Cerebellar cortex (tissue), 1 donor: ENCODE data around the gene HOXA11.

Experiments used
- DNase-seq: peaks from one replicate; pipeline ENCODE4 v3.0.0-alpha.2; 2015; ENCODE audit warnings: low spot score

The HOXA11 gene

DNA sequence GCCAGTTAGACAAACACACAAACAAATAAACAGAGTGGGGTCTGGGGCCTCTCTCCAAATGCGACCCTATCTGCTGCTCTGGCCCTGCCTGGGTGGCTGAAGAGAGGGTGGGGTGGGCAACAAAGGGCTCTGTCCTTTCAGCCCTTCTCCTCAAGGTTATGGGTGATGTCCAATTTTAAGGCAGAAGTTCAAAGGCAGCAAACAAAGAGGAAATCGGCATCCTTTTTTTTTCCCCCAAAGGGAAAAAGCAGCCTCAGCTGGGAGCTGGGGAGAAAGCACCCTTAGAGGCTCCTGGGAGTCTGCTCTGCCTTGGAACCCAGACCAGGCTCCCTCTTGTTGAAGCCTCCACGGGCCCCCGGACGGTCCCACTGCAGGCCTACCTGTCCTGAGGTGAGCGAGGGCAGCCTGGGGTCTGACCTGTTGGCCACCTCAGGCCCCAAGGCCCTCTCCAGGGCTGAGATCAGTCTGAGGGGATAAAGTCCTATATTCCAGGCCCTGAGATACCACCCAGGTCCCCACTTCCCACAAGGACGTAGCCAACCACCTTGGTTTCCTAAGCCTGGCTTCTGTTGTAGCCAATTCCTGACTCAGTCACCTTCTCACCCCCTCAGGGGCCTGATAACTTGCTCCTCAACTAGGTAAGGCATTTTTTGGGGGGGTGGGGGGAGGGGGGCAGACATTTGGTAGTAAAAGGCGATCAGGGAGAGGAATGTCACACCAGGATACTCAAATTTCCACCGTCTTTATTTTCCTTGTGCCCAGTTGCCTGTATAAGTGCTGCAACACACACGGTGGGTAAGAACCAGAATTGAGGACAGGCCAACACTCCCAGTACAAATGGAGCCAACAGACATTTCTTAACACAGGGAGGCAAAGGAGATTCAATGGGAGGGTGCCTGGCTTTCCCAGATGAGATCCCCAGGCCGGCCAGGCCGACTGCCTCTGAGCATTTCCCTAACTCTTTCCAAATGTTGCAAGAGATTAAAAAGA is 4.3 kb downstream of the HOXA11 start:
- DNase-seq: no peak

DNA sequence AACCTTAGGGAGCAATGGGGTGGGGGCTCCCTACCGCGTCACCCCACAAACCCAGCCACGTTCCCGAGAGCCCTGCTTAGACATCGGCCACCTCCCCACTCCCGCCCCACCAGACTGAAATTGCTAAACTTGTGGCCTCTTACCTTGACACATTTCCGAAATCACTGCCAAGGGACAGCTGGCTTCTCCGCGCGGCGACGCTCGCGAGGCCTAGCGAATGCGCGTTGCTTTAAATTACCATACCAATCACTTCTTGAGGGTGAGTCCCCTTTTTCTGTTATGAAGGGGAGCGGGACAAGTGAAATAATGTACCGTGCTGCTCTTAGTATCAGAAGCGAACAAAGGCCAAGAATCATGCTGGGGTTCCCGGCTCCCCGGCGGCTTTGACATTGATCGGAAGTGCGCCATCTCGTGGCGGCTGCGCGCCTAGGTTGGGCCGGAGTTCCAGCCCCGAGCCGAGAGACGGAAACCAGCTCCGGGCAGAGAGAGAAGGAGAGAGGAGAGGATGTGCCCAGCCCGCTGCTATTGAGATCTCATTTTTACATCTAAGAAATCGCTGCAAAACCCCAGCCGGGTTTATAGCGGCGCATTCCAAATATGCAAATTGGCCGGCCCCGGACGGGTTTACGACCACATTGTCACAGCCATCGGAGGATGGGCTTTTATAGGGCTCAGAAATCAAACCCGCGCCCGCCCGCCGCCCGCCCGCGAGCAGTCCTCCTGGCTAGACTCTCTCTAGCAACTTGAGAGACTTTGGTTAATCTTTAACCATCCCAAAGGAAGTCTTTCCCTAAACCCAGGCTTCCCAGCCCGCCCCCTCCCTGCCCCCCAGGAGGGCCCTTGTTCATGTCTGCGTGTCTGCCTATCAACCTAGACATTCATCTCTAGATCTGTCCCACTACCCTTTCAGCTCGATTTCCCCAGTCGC is 5.3 kb downstream of the HOXA11 start:
- peak; percentile 63 for DNase-seq

DNA sequence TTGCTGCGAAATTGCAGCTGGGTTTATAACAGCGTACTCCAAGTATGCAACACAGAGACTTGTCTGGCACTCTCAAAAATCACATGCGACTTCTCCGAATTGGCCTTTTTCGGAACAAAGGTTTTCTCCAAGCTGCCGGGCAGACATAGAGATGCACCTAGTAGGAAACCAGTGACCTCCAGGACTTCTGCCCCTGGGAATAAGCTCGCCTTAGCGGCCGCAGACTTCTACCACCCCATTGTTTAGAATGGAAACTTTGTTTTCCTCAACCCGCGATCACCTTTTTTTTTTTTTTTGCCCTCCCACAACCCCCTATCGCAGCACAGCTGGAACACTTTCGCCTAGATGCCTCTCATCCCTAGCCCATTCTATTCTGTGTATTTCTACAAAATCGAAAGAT is 6.0 kb downstream of the HOXA11 start:
- no peak for DNase-seq

DNA sequence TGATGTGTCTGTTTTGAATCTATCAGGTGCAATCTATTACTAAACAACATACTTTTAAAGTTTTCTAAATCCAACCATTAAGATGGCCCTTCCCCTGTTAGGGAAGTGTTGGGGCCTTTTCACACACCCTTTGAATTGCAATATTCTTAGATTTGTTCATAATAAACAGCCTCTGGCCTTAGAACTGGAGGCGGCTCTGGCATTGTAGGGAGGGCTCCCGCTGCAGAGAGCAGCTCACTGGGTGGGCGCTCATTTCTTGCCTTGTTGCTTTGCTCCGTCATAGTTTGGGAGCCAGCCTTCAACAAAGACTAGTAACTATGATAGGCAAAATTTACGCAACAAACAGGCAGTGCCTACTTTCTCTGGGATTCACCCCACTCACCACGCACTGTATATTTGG is 6.7 kb downstream of the HOXA11 start:
- DNase-seq: no peak

DNA sequence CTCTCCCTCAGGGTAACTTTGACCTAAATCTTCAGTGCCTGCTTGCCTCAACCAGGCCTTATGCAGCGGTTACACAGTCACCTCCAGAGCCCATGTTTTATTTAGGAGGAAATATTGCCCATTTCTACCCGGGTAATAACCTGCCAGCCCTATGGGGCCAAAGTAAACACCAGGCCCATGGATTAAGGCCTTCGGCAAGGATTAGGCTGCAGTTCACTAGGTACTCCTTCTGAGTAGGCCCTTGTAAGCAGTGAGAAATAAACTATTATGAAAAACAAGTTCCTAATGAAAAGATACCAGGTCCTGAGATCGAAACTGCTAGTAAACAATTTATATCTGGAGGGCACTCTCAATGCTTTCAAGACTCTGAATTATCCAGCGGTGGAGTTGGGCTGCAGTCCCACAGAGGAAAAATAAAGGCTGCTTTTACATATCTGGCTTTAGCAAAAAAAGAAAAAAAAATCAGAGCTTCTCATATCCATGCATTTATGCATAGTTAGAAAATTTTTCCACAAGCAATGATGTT is 7.2 kb downstream of the HOXA11 start:
- no peak for DNase-seq

DNA sequence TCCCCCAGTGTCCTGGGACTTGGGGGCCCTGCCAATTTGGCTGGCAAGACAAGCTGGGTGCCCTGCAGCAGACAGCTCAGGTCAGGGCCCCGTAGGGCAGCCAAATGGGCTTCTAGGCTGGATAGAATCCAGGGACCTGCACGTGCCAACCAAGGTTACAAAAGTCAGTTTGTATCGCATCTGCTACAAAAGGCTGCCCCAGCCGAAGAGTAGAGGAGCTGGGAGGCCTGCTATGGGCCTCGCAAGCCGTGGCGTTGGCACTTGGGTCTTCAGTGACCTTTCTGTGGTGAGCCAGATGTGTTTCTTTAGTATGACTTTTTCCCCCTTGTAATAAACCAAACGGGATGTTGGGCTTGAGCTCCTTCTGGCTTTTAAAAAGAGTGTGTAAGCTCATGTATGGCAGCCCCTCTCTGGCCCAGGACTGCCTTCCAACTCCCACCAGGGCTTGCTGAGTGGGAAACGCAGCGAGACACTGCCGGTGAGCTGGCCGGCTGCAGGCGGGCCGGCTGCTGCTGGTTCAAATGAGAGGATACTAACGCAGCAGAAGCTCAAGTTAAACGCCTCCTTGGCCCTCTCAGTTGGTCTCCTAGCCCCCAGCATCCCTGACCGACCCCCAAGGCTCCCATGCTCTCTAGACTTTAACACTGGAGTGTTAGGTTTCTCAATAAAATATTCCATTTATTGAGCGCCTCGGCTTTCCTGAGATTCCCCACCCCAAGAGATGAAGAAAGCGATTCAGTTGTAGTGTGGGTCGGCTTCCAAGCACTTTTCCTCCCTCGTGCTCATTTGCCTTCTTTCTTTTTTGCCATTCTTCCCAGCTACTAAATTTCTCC is 7.9 kb downstream of the HOXA11 start:
- no peak for DNase-seq

DNA sequence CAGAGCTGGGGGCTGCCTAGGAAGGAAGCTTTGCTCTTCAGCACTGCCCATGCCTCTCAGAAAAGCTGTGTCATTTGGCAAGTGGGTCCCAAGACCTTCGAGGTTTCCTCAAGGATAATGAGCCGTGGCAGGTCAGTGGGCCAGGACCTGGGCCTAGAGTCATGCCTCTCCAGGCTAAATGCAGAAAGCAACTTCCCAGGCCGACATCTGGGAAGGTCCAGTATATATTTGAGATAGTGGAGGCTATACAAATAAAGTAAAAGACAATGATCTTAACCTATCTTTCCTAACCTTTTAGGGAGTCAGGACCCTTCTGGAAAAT is 8.5 kb downstream of the HOXA11 start:
- DNase-seq: no peak

DNA sequence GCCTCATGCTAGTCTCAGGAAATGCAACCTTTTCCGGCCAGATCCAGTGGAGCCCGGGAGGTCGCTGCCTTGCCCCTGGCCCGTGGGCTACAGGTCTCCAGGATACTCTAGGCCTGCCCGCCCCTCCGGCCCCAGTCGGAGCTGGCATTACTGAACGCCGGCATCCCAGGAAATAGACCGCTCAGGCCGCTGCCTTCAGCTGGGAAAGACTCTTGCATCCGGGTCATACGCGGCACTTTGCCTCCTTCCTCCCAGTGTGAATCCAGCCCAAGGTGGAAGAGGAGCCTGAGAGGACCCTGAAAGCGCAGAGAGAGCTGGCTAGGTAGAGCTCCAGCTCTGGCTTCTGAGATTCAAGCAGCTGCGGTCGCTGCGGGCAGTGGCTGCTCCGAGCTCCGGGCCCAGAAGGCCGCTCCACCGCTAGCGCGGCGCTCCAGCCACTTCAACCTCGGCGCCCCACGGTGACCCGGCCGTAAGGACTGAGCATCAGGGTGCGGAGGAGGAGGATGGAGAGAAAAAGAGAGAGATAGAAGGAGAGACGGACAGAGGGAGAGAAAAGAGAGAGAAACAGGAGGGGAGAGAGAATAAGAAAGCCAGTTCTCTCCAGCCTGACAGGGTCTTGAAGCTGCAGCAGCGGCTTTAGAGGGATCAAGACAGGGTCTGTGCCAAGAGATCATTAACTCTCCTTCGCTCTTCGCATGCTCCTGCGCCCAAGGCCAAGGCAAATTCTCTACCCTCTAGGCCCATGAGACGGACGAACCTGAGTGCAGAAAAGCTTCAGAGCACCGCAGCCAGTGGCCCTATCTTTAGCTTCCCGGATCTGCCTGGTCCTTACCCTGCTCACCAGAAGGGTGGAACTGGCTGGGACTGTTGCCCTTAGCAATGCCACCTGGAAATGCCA is 9.2 kb downstream of the HOXA11 start:
- DNase-seq: no peak

DNA sequence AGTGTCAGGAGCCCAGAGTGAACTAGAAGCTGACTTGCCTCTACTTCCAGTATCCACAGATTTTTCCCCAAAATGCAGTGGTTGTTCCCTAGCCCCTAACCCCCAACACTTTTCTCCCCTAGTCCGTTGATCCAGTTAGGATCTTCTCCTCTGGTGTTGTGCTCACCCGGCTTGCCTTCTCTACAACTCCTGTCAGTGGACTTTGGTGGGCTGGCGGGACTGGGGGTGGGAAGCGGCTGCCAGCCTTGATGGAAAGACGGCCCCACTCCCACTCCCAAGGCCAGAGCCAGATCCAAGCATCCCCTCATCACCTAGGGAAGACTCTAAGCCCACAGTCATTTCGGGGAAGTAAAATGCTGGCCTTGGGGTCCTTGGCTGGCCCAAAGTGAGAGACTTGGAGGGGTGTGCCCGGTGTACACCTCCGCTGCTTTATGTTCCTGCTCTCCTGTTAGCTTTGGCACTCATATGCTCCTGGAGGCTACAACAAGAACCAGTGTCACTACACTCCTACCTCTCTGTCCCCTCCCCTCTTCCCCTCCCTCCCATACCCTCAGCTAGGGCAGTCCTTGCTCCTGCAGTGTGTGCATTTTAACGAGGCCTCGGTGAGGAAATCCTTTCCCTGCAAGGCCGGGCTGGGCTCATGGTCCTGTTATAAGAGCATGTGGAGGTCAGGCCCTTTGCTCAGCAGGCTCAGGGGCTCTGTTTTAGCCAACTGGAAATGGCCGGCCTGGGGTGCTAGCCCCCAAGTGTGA is 10.0 kb downstream of the HOXA11 start:
- DNase-seq: peak; percentile 78

DNA sequence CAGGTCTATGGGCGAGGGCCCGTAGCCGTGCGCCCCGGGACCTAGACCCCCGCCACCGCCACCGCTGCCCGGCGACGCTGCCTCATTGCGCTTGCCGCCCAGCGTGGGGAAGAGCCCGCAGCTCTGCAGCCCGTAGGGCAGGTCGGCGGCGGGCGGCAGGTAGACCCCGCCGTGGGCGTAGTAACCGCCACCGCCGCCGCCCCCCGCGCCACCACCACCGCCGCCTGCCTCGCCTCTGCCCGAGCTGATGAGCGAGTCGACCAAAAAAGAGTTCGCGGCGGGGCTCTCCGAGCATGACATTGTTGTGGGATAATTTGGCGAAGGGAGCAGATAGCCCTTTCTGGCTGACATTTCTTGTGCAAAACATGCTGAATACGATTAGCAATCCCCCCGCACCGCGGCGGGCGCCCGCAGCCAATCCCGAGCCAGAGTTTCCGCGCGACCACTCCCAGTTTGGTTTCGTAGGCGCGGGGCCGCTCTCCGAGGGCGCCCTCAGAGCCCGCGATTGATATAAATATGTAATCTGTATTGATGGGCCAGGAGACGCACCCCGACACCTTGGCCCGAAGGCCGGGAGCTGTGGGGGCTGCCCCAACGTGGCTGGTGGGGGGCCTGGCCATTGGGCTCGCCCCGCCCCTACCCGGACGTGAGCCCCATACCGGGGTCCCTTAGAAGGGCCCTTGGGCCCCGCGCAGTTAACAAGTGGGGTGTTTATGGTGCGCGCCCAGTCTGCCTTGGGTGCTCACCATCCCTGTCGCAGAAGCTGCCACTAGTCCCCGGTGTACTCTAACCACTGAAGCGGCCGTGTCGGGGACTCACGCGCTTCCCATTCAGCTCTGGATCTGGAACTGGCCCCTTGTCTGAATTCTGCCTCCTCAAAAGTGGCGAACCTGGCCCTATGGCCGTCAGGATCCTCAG is 10.8 kb downstream of the HOXA11 start, which contains the start of gene HOXA10:
TSS of gene HOXA10 (minus strand) at position 365 of the 918 bp plus-strand sequence. CDS start at position 351, 14 bp downstream.
- no peak for DNase-seq

DNA sequence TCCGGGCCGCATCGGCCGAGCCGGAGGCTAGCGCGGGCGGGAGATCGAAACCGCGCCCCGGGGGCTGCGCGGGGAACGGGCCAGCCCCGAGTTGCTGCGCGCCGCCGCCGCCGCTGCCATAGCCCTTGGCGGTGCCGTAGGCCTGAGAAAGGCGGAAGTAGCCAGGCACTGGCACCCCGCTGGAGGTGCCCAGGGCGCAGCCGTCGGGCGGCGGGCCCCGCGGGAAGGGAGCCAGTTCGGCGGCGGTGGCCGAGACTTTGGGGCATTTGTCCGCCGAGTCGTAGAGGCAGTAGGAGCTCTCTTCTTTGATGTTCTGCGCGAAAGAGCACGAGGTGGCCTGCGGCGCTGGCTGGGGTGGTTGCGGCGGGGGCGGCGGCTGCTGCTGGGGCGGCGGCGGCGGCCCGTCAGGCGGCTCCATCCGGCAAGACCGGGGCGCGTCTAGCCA is 11.5 kb downstream of the HOXA11 start:
- no peak for DNase-seq

DNA sequence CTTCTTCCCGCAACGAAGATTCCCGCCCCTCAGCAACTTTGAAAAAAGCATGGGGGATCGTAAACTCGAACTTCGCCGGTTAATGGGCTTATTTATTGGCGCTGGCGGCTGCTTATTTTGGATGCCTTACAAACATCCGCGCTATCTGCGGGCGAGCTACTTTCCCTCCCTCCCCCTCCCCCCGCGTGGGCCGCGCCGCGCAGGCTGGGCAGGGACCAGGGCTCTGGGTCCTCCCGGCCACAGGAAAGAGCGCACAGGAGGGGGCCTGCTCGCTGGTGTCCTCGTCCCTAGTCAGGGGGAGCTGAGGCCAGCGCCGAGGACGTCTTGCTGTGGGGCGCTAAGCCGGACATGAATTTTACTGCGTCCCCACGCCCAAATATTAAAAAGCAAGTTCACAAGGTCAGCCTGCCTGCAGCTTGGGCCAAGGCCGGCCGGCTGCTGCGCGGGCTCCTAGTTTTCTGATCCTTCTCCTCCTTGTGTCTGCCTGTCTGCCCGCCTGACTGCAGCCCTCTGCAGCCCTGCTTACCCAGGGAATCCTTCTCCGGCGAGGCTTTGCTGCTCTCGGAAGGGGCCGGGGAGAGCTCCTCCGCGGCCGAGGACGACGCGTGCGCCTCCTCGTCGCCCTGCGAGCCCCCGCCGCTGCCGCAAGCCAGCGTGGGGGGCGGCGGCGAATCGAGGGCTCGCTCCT is 12.1 kb downstream of the HOXA11 start:
- DNase-seq: peak; percentile 27

DNA sequence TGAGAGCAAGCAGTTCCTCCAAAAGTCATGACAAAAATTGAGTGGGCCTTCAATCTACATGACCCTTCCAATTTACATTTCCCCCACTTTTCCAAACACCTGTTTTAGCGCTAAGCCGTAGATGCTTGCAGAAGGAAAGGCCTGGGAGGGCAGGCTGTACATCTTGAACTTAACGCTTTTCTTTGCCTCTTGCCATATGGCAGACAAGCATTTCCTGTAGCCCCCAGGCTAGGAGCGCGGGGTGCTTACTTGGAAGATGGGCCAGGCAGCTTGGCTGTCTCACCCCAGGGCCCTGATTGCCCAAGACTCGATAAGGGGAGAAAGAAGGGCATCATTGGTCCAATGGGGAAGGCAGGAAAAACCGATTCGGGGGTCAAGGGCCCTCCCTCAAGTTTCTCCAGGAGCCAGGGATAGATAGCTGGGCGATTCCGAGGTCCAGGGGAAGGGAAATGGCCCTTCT is 12.7 kb downstream of the HOXA11 start:
- DNase-seq: peak; percentile 17

DNA sequence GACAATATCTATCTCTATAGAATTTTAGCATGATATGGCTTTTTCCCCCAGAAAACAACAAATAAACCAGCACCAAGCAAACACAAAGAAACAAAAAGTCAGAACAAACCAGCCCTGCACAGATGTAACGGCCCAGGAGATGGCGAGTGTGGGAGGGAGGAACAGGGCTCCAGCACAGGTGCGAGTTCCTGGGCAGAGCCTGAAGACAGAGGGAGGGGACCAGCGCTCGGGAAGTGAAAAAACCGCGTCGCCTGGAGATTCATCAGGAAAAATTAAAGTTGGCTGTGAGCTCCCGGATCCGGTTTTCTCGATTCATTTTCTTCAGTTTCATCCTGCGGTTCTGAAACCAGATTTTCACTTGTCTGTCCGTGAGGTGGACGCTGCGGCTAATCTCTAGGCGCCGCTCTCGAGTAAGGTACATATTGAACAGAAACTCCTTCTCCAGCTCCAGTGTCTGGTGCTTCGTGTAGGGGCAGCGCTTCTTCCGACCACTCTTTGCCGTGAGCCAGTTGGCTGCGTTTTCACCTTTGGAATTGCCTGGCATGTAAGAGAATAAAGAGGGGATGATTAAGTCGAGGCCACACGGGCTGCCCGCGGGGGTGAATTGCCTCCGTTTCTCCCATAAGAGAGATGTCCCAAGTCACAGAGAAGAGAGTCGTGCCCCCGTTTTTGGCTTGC is 13.3 kb downstream of the HOXA11 start:
- peak; percentile 56 for DNase-seq

DNA sequence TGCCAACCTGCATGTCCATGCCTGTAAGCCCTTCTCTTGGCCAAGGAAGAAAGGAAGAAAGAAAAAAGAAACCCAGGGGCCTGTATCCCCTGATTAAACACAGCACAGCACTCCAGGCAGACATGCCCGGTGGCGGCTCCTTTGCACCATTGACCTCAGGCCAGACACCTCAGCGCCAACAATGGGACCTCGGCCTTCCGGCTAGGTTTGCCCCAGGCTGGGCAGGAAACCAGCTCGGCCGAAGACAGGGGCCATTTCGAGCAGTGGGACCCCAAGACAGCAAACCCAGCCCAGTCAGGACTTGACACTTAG is 13.8 kb downstream of the HOXA11 start:
- peak; percentile 51 for DNase-seq

DNA sequence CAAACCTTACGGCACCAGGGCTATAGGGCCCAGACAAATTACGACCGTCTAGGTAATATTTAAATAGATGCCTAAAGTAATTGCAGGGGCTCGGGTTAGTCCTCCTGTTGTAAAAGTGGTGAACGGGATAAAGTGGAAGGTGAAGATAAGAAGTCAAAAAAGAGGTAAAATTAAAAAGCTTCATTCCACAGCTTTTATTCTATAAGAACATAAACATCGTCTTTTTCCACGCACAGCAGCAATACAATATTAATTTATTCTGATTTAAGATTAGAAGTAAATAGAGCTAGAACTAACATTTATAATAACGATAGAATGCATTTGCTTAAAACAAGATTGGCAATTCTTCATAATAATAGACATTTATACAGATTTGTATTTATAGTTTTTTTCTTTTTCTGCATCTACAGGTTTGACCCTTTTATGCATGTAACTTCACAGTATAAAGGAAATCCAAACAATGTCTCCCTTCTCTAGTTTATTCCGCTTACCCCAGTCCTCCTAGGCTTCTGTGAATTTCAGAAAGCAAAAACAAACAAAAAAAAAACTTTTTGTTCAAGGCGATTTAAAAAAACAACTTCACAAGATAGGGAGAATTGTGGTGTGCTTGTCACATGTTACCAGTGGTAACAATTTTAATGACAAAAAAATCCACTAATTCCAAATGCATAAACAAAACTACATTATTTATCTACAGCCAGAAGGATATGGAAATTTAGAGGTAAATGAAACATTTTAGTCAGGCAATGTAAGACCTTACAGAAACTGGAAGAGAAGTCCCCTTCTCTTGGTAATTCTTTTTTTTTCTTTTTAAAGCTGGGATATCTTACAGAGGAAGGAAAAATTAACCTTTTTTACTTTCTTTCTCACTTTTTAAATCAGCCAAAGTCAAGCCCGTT is 14.4 kb downstream of the HOXA11 start:
- DNase-seq: no peak
